Left kidney (tissue), 2 donors: ENCODE measurements around the gene RNASE1. TPM values are rescaled to one million over a fixed set of nuclear protein-coding genes. Genes with fewer than 3 reads are reported as not detected.

ENCODE experiments used
- DNase-seq: peaks from one replicate; pipeline ENCODE4 v3.0.0-alpha.2; 2013
- polyA plus RNA-seq: library from polyadenylated mRNA; unstranded; fragments of 120-200 nt; gene quantifications from one replicate; pipeline ENCODE4 v1.2.1, GENCODE V29; 2013; ENCODE audit not compliant: insufficient read length

RNASE1 gene
- polyA plus RNA-seq, 1 donor: 98.4 TPM

DNA sequence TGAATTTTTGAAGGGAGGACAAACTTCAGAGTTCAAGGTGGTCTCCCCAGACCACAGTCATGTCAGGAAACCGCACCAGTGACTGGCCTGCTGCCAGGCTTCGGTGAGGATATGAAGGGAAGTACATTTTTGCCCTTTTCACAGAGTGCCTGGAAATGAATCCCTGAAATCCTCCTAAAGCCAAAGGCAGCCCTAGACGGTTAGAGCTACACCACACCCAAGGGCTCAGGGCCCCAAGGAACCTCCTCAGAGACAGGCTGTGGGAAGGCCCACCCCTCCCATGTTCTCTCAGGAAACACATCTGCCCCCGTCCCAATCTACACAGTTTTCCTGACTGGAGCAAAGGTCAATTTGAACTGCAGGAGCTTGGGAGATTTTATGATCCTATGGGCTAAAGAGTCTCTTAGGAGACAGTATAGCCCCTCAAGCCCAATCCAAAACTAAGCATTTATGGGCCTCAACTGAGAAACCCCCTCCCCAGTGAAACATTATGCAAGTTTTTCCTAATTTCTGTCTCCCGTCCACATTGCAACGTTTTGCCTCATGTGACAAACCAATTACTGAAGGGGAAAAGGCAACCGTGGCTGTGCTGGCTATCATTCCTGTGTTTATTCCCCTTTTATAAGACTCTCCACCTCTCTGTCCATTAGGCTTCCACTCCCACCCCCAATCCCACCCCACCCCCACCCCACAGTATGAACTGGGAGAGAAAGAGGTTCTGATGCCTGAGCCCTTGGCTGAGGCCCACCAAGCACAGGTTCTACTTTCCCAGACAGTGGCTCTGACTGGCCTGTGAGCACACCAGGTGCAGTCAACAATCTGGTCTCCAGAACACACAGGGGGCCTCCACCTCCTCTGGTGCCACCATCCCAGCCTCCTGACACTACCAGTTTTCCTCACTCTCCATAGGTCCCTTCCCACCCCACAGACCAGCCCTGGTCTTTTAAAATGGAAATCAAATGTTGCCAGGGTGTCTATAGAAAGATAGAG is 9.6 kb upstream of the RNASE1 start:
- DNase-seq: no peak

DNA sequence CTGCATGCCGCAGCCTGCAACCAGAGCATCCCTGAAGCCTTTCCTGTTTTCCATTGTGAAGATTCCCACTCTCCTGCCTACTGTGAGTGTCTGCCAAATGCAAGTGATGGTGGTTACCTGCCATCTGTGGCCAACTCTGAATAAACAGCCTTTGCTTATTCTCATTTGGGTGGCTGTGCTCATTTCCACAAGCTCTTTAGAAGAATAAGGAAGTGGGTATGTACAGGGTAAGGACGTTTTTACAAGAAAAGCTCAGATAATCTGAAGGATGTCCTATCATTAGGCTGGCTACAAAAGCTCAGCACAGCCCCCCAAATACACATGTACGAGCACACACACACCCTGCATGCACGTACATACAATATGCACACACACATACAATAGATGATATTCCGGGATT is 7.3 kb upstream of the RNASE1 start:
- no peak for DNase-seq

- DNase-seq: no peak
These were observed 5.5 kb upstream of the RNASE1 start for GRCh38 chr14:20808162-20808483.

- no peak for DNase-seq
These were observed 4.9 kb upstream of the RNASE1 start for GRCh38 chr14:20807304-20808161.

DNA sequence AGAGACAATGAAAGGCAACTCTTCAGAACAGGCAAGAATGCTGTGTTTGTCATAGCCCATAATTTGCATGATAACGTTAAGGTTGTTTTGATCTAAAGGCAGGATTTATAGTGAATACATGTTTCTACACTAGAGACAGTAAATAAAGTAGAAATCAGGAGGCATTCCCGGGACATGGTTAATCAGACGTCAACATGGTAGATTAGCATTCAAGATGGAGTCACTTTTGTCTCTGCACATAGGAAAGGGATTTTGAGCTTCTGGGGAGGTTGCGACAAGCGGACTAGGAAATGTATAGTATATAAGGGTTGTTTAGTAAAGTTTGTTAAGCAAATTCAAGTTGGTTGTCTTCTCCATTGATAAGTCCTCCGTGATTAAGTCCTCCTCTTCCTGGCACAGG is 2.8 kb upstream of the RNASE1 start:
- DNase-seq: no peak

DNA sequence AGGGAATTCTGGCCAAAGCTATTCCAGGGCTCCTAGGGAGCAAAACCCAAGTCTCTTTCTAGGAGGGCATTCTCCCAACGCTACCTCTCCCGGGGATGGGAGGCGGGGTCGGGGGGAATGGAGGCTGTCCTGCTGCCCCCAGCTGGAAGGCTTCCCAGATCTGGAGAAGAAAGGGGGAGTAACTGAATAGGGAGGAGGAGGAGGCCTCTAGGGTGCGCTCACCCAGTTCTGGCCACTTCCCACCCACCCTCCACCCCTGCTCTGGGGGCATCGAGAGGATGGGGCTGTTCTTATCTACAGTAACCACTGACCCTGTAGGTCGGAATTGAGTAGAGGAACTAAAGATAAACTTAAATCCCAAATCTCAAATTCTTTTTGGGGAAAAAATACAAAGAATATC is 579 bp upstream of the RNASE1 start:
- DNase-seq: no peak

DNA sequence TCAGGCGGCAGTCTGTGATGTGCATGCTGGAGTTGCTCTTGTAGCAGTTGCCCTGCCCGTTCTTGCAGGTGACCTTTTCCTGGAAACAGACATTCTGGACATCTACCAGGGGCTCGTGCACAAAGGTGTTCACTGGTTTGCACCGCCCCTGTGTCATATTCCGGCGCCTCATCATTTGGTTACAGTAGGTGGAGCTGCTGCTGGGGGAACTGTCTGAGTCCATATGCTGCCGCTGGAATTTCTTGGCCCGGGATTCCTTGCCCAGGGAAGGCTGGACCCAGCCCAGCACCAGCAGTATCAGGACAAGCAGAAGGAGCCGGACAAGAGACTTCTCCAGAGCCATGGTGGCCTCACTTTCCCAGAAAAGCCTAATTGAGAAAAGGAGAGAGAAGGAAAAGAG is 918 bp downstream of the RNASE1 start:
- DNase-seq: no peak

DNA sequence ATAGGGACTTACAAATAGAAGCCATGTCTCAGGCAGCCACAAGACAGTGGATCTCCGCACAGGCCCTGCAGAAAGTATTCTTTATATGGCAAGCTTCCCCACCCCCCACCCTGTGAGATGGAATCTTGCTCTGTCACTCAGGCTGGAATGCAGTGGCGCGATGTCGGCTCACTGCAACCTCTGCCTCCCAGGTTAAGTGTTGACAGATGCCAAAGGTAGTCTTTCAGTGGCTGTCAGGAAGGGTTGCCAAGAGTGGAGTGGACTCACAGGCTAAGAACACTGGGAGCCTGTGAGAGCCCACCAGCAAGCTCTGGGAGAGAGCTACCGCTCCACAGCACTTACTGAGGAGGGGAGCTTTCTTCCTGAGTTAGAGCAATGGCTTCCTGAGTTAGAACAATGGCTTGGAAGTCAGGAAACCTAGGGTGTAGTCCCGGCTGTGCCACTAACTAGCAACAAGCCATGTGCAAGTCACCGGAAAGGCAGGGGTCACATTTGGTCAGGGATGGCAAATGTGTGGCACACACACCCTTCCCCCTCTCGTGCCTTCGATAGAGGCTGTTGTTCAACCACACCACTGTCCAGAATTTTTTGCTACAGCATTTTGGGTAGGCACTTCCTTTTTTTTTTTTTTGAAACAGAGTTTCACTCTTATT is 2.6 kb downstream of the RNASE1 start:
- peak; percentile 21 for DNase-seq

- DNase-seq: no peak
These were observed 3.2 kb downstream of the RNASE1 start for GRCh38 chr14:20799456-20799891.

DNA sequence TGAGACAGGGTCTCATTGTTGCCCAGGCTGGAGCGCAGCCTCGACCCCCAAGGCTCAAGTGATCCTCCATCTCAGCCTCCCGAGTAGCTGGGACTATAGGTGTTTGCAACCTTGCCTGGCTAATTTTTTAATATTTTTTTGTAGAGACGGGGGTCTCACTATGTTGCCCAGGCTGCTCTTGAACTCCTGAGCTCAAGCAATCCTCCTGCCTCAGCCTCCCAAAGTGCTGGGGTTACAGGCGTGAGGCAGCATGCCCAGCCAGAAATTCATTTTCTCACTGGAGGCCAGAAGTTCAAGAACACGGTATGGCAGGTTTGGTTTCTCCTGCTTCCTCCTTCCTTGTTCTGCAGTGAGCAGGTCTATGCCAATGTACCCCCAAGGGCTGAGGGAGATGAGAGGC is 3.7 kb downstream of the RNASE1 start:
- DNase-seq: no peak

DNA sequence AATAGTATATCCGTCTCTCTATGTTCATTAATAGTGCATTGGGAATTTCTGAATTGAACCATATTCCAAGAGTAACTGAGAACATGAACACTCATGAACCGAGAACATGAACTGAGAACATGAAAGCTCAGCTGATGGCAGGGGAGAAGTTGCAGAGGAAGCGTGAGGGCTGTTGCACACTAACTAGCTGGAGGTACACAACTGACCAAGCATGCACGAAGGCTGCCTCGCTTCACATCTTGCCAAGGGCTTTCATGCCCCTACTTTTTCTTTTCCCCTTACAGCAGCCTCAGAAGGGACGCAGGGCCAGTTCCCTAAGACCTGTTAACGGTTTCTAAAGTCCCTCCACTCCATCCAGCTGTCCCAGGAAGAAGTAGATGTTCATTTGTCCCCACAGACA is 4.3 kb downstream of the RNASE1 start:
- DNase-seq: no peak

DNA sequence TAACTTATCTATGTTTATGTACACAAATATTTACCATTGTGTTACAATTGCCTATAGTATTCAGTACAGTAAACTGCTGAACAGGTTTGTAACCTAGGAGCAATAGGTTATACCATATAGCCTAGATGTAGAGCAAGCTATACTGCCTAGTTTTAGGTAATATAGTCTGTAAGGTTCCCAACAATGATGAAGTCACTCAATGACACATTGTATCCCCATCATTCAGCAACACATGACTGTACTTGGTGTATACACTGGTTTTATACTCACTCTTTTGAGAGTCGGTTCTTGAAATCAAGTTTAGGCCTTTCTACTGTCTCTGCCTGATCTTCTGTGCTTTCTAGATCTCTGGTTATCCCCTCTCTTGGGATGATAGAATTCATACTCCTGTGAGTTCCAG is 5.5 kb downstream of the RNASE1 start:
- no peak for DNase-seq

DNA sequence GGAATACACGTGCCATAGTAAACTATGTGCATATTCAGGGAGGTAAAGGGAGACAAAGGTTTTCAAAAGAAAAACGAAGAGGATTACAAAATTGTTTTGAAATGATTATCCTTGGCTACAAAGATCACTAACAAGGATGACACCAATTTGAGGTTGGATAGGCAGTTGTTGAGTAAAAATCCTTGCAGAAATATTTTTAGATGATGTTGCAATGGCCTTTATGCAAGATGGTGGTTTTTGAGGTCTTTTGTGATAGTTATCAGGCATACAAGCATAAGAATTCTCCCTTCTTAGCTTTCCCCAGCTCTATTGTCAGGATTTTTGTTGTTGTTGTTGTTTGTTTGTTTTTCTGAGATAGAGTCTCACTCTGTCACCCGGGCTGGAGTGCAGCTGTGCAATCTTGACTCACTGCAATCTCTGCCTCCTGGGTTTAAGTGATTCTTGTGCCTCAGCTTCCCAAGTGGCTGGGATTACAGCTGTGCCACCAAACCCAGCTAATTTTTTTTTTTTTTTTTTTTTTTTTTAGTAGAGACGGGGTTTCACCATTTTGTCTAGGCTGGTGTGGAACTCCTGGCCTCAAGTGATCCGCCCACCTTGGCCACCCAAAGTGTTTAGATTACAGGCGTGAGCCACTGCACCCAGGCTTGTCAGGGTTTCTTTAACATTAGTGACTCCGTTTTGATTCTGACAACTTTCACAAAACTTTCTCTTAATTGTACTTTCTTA is 7.8 kb downstream of the RNASE1 start:
- DNase-seq: no peak

- DNase-seq: no peak
These were observed 10.1 kb downstream of the RNASE1 start for GRCh38 chr14:20792556-20792955.

GRCh38 chr14:20791597-20791996 is 11.0 kb downstream of the RNASE1 start:
- DNase-seq: no peak

- DNase-seq: no peak
These were observed 11.5 kb downstream of the RNASE1 start for GRCh38 chr14:20791187-20791586.

DNA sequence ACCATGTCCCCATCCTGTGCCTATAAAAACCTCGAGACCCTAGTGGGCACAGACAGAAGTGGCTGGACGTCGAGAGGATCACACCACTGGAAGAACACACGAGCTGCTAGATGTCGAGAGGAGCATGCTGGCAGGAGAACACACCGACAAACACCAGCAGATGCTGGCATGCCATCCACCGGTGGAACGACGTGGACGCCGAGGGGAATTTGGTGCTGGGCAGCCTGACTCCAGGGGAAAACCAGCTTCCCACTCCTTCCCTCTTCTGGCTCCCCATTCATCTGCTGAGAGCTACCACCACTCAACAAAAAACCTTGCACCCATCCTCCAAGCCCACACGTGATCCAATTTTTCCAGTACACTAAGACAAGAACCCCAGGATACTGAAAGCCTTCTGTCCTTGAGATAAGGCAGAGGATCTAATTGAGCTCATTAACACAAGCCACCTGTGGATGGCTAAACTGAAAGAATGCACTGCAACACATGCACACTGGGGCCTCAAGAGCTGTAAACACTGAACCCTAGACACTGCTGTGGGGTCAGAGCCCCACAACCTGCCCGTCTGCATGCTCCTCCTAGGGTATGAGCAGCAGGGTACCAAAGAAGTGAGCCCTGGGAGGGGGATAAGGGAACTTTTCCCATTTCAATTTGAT is 12.1 kb downstream of the RNASE1 start:
- no peak for DNase-seq

- DNase-seq: no peak
These were observed 13.3 kb downstream of the RNASE1 start for GRCh38 chr14:20789230-20789813.

GRCh38 chr14:20787025-20787424 is 15.6 kb downstream of the RNASE1 start:
- DNase-seq: no peak

DNA sequence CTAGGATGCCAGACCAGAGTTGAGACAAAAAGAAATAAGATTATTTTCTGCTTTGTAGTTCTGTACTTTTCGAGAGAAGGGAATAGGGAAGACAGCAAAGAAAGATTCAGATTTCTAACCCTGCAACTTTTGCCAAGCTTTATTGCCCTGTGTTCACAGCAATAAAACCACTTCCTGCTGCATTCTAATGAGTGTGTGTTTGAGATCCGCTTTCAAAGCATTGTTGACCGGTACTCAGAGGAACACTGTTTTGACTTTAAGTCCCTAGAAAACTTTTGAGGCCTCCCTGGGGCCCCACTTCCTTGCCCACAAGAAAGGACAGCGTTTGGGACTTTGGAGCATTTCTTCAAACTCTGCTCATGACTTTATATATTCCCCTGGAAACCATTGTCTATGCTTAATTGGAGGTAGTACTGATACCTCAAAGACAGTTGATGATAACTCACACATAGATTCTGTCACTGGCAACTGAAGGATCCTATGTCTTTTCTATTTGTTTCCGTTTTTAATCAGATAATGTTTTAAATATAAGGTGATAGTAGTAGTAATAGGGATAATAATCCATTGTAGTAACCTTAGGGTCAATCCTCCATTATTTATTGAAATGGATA is 20.3 kb downstream of the RNASE1 start:
- DNase-seq: peak; percentile 32

GRCh38 chr14:20781803-20782202 is 20.8 kb downstream of the RNASE1 start:
- no peak for DNase-seq
